Lung (tissue), 12 donors: ENCODE data around the gene RTN4RL2. TPM values are rescaled to one million over a fixed set of nuclear protein-coding genes. Genes with fewer than 3 reads are reported as not detected.
A peak's percentile ranks its signal among the peaks of the same experiment; 100 is the strongest.

Source experiments
- ATAC-seq: fragments of 200-7000 bp; cut with Tn5 transposase; one replicate; pipeline ENCODE4 v1.9.1; 2020; ENCODE audit warnings: moderate number of reproducible peaks; ENCODE audit not compliant: insufficient read depth, low FRiP score
- DNase-seq, 3 donors: peaks; one replicate each; pipeline ENCODE4 v3.0.0-alpha.2; 2013 to 2017
- H3K27ac ChIP-seq, 2 donors: one replicate each; pipeline ENCODE4 v1.5.1; 2013; ENCODE audit warnings: mild to moderate bottlenecking in 2 of 2, moderate library complexity in 2 of 2, control low read depth in 1 of 2, inconsistent platforms in 1 of 2, low read depth in 1 of 2, low read length in 1 of 2
- H3K27me3 ChIP-seq, 3 donors: one replicate each; pipeline ENCODE4 v1.5.1; 2013; ENCODE audit warnings: low read length in 2 of 3; ENCODE audit not compliant: control insufficient read depth in 3 of 3, insufficient read depth in 3 of 3
- H3K36me3 ChIP-seq, 4 donors: one replicate each; pipeline ENCODE4 v1.5.1; 2013; ENCODE audit warnings: low read length in 4 of 4, mild to moderate bottlenecking in 1 of 4, moderate library complexity in 1 of 4; ENCODE audit not compliant: control insufficient read depth in 4 of 4, insufficient read depth in 4 of 4
- H3K4me1 ChIP-seq, 5 donors: one replicate each; pipeline ENCODE4 v1.5.1; 2013; ENCODE audit warnings: low read length in 5 of 5, mild to moderate bottlenecking in 2 of 5, moderate library complexity in 1 of 5; ENCODE audit not compliant: control insufficient read depth in 5 of 5, insufficient read depth in 5 of 5
- H3K4me3 ChIP-seq: one replicate; pipeline ENCODE4 v1.5.1; 2013; ENCODE audit warnings: mild to moderate bottlenecking, control low read depth, moderate library complexity
- H3K9ac ChIP-seq, 2 donors: one replicate each; pipeline ENCODE4 v1.5.1; 2013; ENCODE audit warnings: low read length in 2 of 2, control low read depth in 1 of 2; ENCODE audit not compliant: insufficient read depth in 1 of 2
- H3K9me3 ChIP-seq, 4 donors: one replicate each; pipeline ENCODE4 v1.5.1; 2013; ENCODE audit warnings: low read length in 3 of 4, mild to moderate bottlenecking in 1 of 4, moderate library complexity in 1 of 4; ENCODE audit not compliant: control insufficient read depth in 4 of 4, insufficient read depth in 3 of 4
- CTCF ChIP-seq: IDR thresholded peaks from 2 replicates; pipeline ENCODE4 v1.5.1; 2012; ENCODE audit warnings: mild to moderate bottlenecking; ENCODE audit errors: control extremely low read depth, extremely low read depth
- WGBS, 2 donors: extraction: QIAGEN DNeasy Blood & Tissue Kit; methylation state at CpG; one replicate each; pipeline ENCODE4 v1.1.7; 2013; 5-methylcytosine and 5-hydroxymethylcytosine counted together
- polyA plus RNA-seq, 2 donors: library from polyadenylated mRNA; stranded (reverse); fragments of 200-250 nt; gene quantifications; one replicate each; pipeline ENCODE4 v1.2.1, GENCODE V29; 2013
- total RNA-seq, 2 donors: library from RNA; depleted of rRNA in 1 of 2; stranded (reverse); fragments of >200 nt in 1 of 2; gene quantifications; one replicate each; pipeline ENCODE4 v1.2.1, GENCODE V29; 2014 to 2021
- donor health status: control.
- donor health status: control.
- donor health status: Bipolar disorder and iron deficiency.
- donor health status: healthy.
- donor health status: DM: yes; HTN: yes; CAD: no.

The RTN4RL2 gene
- total and polyA plus RNA-seq, 4 donors: 0.31 to 4.8 (median 1.6) TPM

GRCh38 chr11:57499983-57500461, 39.7 kb downstream of the RTN4RL2 start:
- no peak for TF ChIP-seq CTCF
- Histone ChIP-seq H3K4me1 (peaks cover 4 to 22% (median 7%) of the 10 kb centered on the region in 5 donors), H3K27me3 (no peaks in the 10 kb centered on the region), H3K4me3 (no peak overlapping the region), H3K9ac (no peak overlapping the region), H3K9me3 (no peaks in the 10 kb centered on the region), H3K36me3 (peaks cover 0 to 4% (median 3%) of the 10 kb centered on the region in 4 donors), H3K27ac (peak overlapping the region; percentile 61 to 75)
- no peak for DNase-seq
- WGBS, 2 donors: 39 to 56% methylated on average over 12 of the region's 12 CpGs
- ATAC-seq: no peak

- no peak overlapping the region for H3K4me3 ChIP-seq
- TF ChIP-seq CTCF: no peak
- peaks cover 4 to 22% (median 7%) of the 10 kb centered on the region in 5 donors for H3K4me1 ChIP-seq
- no peaks in the 10 kb centered on the region for H3K9me3 ChIP-seq
- no peak overlapping the region for H3K9ac ChIP-seq
- peaks cover 0 to 5% (median 3%) of the 10 kb centered on the region in 4 donors for H3K36me3 ChIP-seq
- no peak for ATAC-seq
- no peak for DNase-seq
- peak overlapping the region; percentile 61 to 75 for H3K27ac ChIP-seq
- 82 to 88% methylated on average over 8 of the region's 8 CpGs for WGBS, 2 donors
- H3K27me3 ChIP-seq: no peaks in the 10 kb centered on the region
Observed at GRCh38 chr11:57500515-57500914, 40.2 kb downstream of the RTN4RL2 start.

GRCh38 chr11:57500926-57501325, 40.6 kb downstream of the RTN4RL2 start:
- no peak for ATAC-seq
- Histone ChIP-seq H3K9ac (no peak overlapping the region), H3K4me3 (no peak overlapping the region), H3K4me1 (peaks cover 4 to 22% (median 7%) of the 10 kb centered on the region in 5 donors), H3K36me3 (peaks cover 0 to 5% (median 2%) of the 10 kb centered on the region in 4 donors), H3K9me3 (no peaks in the 10 kb centered on the region), H3K27me3 (no peaks in the 10 kb centered on the region), H3K27ac (peak overlapping the region; percentile 71 to 75)
- no peak for TF ChIP-seq CTCF
- 97% methylated on average over 15 of the region's 15 CpGs for WGBS, 2 donors
- DNase-seq: no peak

GRCh38 chr11:57501953-57502352, 41.6 kb downstream of the RTN4RL2 start:
- Histone ChIP-seq H3K27me3 (no peaks in the 10 kb centered on the region), H3K4me1 (peaks cover 4 to 22% (median 7%) of the 10 kb centered on the region in 5 donors), H3K9ac (no peak overlapping the region), H3K4me3 (no peak overlapping the region), H3K27ac (peak overlapping the region in 1 of 2 donors; percentile 71), H3K36me3 (peaks cover 0 to 5% (median 2%) of the 10 kb centered on the region in 4 donors), H3K9me3 (no peaks in the 10 kb centered on the region)
- ATAC-seq: no peak
- no peak for TF ChIP-seq CTCF
- WGBS, 2 donors: 64 to 80% methylated on average over 4 of the region's 4 CpGs
- no peak for DNase-seq
